ENCODE measurements around the gene RAB36. TPM values are rescaled to one million over a fixed set of nuclear protein-coding genes. Genes with fewer than 3 reads are reported as not detected.

The RAB36 gene
- total and polyA plus RNA-seq, 7 experiments from 2014 or later, result 0.10 to 1.2 (median 0.40) TPM

DNA sequence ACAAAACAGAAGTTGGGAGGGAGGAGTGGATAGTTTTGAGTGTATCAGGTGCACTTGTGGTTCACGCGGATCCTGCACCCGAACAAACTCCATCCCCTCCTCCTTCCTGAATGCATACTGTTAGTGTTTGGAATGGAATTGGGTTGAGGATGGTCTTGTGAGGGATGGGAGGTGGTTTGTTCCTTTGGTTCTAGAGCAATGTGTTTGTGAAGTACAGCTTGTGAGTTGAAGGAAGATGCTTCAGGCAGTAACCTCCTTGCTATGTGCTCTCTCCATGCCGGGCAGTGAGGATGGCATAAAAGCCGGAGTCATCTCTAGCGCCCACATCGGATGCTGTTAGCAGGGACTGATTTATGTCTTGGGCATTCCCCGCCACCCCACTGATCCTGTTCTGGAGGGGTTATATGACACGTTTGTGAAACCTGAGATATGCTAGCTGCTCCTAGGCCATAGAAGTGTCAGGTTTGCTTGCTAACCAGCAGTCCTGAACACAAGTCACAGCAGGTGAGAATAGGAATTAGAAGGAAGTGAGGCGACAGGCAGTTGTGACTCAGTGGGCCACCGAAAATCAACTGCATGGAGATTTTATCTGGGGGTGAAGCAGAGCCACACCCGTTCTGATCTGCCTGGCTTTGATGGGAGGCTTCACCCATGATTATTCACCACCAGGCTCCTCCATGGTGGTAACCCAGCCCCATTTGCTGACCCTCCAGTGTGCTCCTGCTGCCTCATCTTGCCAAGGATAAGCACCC lies 37.2 kb downstream of the RAB36 start:
- H3K4me3 Mint-ChIP-seq, result peak overlapping the region; percentile 90 to 96 (median 94)
- CTCF ChIA-PET, result interaction anchor here (0.6 to 1.9 kb wide), 7 partner anchors 8 to 99 kb away, joined by 3 to 11 read pairs (median 4); no protein-coding TSS in a partner anchor
- POLR2A ChIA-PET, result interaction anchor here (0.9 to 2.9 kb wide), 4 partner anchors 34 to 99 kb away, joined by 3 to 9 read pairs (median 4); no protein-coding TSS in a partner anchor
- ATAC-seq, result peak; percentile 47
- peaks cover 0 to 26% (median 14%) of the 10 kb centered on the region in 5 donors for H3K36me3 Mint-ChIP-seq
- peaks cover 34 to 41% of the 10 kb centered on the region in 2 donors for H3K4me1 ChIP-seq (ENCODE audit: control insufficient read depth in 2 of 2, insufficient read depth in 2 of 2, low read length in 2 of 2)
- no peaks in the 10 kb centered on the region for H3K36me3 ChIP-seq (ENCODE audit: control insufficient read depth in 2 of 3, insufficient read depth in 3 of 3, low read length in 3 of 3)
- H3K4me3 ChIP-seq (ENCODE audit: low read length), result peak overlapping the region; percentile 61
- H3K27me3 ChIP-seq (ENCODE audit: control insufficient read depth in 2 of 2, insufficient read depth in 2 of 2, low read length in 2 of 2), result no peaks in the 10 kb centered on the region
- peak overlapping the region; percentile 82 to 95 (median 88) for H3K27ac Mint-ChIP-seq
- H3K4me1 Mint-ChIP-seq, result peaks cover 53 to 72% (median 62%) of the 10 kb centered on the region in 7 donors
- H3K27ac ChIP-seq (ENCODE audit: low read depth, low read length), result peak overlapping the region; percentile 74
- H3K9me3 Mint-ChIP-seq, result no peaks in the 10 kb centered on the region
- peaks cover 0 to 2% (median 0%) of the 10 kb centered on the region in 5 donors for H3K27me3 Mint-ChIP-seq
- H3K9me3 ChIP-seq (ENCODE audit: control insufficient read depth in 2 of 3, low read length in 3 of 3), result no peaks in the 10 kb centered on the region
- DNase-seq, result peak in 7 of 9 donors; percentile 23 to 64 (median 36)
- intact Hi-C loops (cut with micrococcal nuclease), result loop anchor here in 1 of 2 donors (1.0 to 10.0 kb wide), 4 partner anchors 36 to 342 kb away; no protein-coding TSS in a partner anchor

GRCh38 chr22:23183061-23183698 lies 37.9 kb downstream of the RAB36 start:
- no peak for DNase-seq
- peak overlapping the region; percentile 90 to 96 (median 94) for H3K4me3 Mint-ChIP-seq
- peaks cover 0 to 26% (median 14%) of the 10 kb centered on the region in 5 donors for H3K36me3 Mint-ChIP-seq
- intact Hi-C loops (cut with micrococcal nuclease), result loop anchor here in 1 of 2 donors (2.0 to 10.0 kb wide), 3 partner anchors 36 to 342 kb away; no protein-coding TSS in a partner anchor
- Histone ChIP-seq H3K4me3 (ENCODE audit: low read length) (peak overlapping the region; percentile 61), H3K27ac (ENCODE audit: low read depth, low read length) (peak overlapping the region; percentile 74), H3K36me3 (ENCODE audit: control insufficient read depth in 2 of 3, insufficient read depth in 3 of 3, low read length in 3 of 3) (no peaks in the 10 kb centered on the region), H3K9me3 (ENCODE audit: control insufficient read depth in 2 of 3, low read length in 3 of 3) (no peaks in the 10 kb centered on the region), H3K27me3 (ENCODE audit: control insufficient read depth in 2 of 2, insufficient read depth in 2 of 2, low read length in 2 of 2) (no peaks in the 10 kb centered on the region), H3K4me1 (ENCODE audit: control insufficient read depth in 2 of 2, insufficient read depth in 2 of 2, low read length in 2 of 2) (peaks cover 34 to 41% of the 10 kb centered on the region in 2 donors)
- ATAC-seq, result no peak
- ChIA-PET POLR2A (interaction anchor here (0.7 to 2.9 kb wide), 7 partner anchors 14 to 99 kb away, joined by 3 to 9 read pairs (median 3); no protein-coding TSS in a partner anchor), CTCF (interaction anchor here (0.8 to 1.9 kb wide), 4 partner anchors 57 to 98 kb away, joined by 3 to 11 read pairs (median 4); no protein-coding TSS in a partner anchor)
- H3K9me3 Mint-ChIP-seq, result no peaks in the 10 kb centered on the region
- H3K4me1 Mint-ChIP-seq, result peaks cover 58 to 78% (median 69%) of the 10 kb centered on the region in 7 donors
- peak overlapping the region; percentile 56 to 96 (median 85) for H3K27ac Mint-ChIP-seq
- peaks cover 0 to 2% (median 0%) of the 10 kb centered on the region in 5 donors for H3K27me3 Mint-ChIP-seq

DNA sequence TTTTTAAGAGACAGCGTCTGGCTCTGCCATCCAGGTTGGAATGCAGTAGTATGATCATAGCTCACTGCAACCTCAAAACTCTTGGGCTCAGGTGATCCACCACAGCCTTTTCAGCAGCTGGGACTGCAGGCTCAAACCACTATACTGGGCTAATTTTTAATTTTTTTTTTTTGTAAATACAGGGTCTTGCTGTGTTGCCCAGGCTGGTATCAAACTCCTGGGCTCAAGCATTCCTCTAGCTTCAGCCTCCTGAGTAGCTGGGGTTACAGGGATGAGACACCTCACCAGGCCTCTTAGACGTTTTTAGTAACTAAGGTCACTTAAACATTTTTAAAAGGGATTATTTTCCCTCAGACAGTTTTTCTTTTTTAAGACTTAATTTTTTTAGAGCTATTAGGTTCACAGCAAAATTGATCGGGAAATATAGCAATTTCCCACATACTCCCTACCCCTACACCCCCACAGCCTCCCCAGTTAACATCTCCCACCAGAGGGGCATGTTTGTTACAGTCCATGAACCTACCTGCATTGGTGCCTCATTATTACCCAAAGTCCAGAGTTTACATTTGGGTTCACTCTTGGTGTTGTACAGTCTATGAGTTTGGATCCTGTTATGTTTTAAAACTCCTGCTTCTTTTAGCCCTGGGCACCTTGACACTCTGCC lies 39.0 kb downstream of the RAB36 start:
- ATAC-seq (no peak), DNase-seq (no peak)
- Histone ChIP-seq H3K4me1 (ENCODE audit: control insufficient read depth in 2 of 2, insufficient read depth in 2 of 2, low read length in 2 of 2) (peaks cover 26 to 35% of the 10 kb centered on the region in 2 donors), H3K4me3 (ENCODE audit: low read length) (peak overlapping the region; percentile 61), H3K36me3 (ENCODE audit: control insufficient read depth in 2 of 3, insufficient read depth in 3 of 3, low read length in 3 of 3) (no peaks in the 10 kb centered on the region), H3K27ac (ENCODE audit: low read depth, low read length) (peak overlapping the region; percentile 74), H3K27me3 (ENCODE audit: control insufficient read depth in 2 of 2, insufficient read depth in 2 of 2, low read length in 2 of 2) (no peaks in the 10 kb centered on the region), H3K9me3 (ENCODE audit: control insufficient read depth in 2 of 3, low read length in 3 of 3) (no peaks in the 10 kb centered on the region)
- Mint-ChIP-seq H3K27me3 (no peaks in the 10 kb centered on the region), H3K36me3 (peaks cover 0 to 26% (median 17%) of the 10 kb centered on the region in 5 donors), H3K4me3 (peak overlapping the region; percentile 90 to 96 (median 94)), H3K4me1 (peaks cover 54 to 76% (median 67%) of the 10 kb centered on the region in 7 donors), H3K9me3 (no peaks in the 10 kb centered on the region), H3K27ac (peak overlapping the region; percentile 45 to 96 (median 85))
- ChIA-PET CTCF (interaction anchor here (0.6 to 1.8 kb wide), 4 partner anchors 13 to 97 kb away, joined by 3 to 11 read pairs (median 3); no protein-coding TSS in a partner anchor), POLR2A (interaction anchor here (0.7 to 1.6 kb wide), 4 partner anchors 38 to 86 kb away, joined by 3 to 7 read pairs (median 4); no protein-coding TSS in a partner anchor)
- intact Hi-C loops (cut with micrococcal nuclease), result loop anchor here in 1 of 2 donors (10.0 kb wide), 1 partner anchor 341 kb away; no protein-coding TSS in a partner anchor

DNA sequence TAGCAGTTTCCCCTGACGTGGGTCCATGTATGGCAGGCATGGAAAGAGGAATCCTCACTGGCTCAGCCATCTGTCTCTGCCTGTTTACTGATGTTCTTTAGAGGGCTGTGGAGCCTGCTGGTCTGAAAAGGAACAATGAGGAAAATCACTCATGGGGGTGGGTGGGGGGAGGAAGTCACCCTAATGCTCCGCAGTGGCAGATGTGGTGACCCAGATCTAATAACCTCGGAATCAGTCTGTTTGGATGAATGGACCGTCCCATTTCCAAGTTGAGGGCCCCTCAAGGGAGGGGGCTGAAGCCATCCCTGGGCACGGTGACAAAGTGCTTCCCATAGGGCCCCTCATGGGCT lies 39.5 kb downstream of the RAB36 start:
- H3K27me3 Mint-ChIP-seq, result no peaks in the 10 kb centered on the region
- H3K27ac ChIP-seq (ENCODE audit: low read depth, low read length), result peak overlapping the region; percentile 30
- H3K4me3 ChIP-seq (ENCODE audit: low read length), result no peak overlapping the region
- CTCF ChIA-PET, result no interaction called here
- no peaks in the 10 kb centered on the region for H3K36me3 ChIP-seq (ENCODE audit: control insufficient read depth in 2 of 3, insufficient read depth in 3 of 3, low read length in 3 of 3)
- intact Hi-C loops (cut with micrococcal nuclease), result loop anchor here in 1 of 2 donors (10.0 kb wide), 1 partner anchor 340 kb away; no protein-coding TSS in a partner anchor
- no peaks in the 10 kb centered on the region for H3K27me3 ChIP-seq (ENCODE audit: control insufficient read depth in 2 of 2, insufficient read depth in 2 of 2, low read length in 2 of 2)
- peaks cover 23 to 30% of the 10 kb centered on the region in 2 donors for H3K4me1 ChIP-seq (ENCODE audit: control insufficient read depth in 2 of 2, insufficient read depth in 2 of 2, low read length in 2 of 2)
- H3K36me3 Mint-ChIP-seq, result peaks cover 0 to 26% (median 19%) of the 10 kb centered on the region in 5 donors
- peaks cover 55 to 74% (median 65%) of the 10 kb centered on the region in 7 donors for H3K4me1 Mint-ChIP-seq
- H3K9me3 Mint-ChIP-seq, result no peaks in the 10 kb centered on the region
- peak overlapping the region; percentile 83 to 96 (median 94) for H3K4me3 Mint-ChIP-seq
- no peak for ATAC-seq
- H3K9me3 ChIP-seq (ENCODE audit: control insufficient read depth in 2 of 3, low read length in 3 of 3), result no peaks in the 10 kb centered on the region
- POLR2A ChIA-PET, result no interaction called here
- peak overlapping the region; percentile 45 to 96 (median 85) for H3K27ac Mint-ChIP-seq
- no peak for DNase-seq

- Histone ChIP-seq H3K36me3 (ENCODE audit: control insufficient read depth in 2 of 3, insufficient read depth in 3 of 3, low read length in 3 of 3) (peaks cover 0 to 7% (median 0%) of the 10 kb centered on the region in 3 experiments), H3K27me3 (ENCODE audit: control insufficient read depth in 2 of 2, insufficient read depth in 2 of 2, low read length in 2 of 2) (no peaks in the 10 kb centered on the region), H3K9me3 (ENCODE audit: control insufficient read depth in 2 of 3, low read length in 3 of 3) (no peaks in the 10 kb centered on the region), H3K4me1 (ENCODE audit: control insufficient read depth in 2 of 2, insufficient read depth in 2 of 2, low read length in 2 of 2) (peaks cover 18 to 25% of the 10 kb centered on the region in 2 donors), H3K27ac (ENCODE audit: low read depth, low read length) (no peak overlapping the region), H3K4me3 (ENCODE audit: low read length) (no peak overlapping the region)
- DNase-seq (no peak), ATAC-seq (no peak)
- no peaks in the 10 kb centered on the region for H3K9me3 Mint-ChIP-seq
- peaks cover 57 to 92% (median 76%) of the 10 kb centered on the region in 7 donors for H3K4me1 Mint-ChIP-seq
- no peaks in the 10 kb centered on the region for H3K27me3 Mint-ChIP-seq
- H3K36me3 Mint-ChIP-seq, result peaks cover 0 to 26% (median 22%) of the 10 kb centered on the region in 5 donors
- ChIA-PET POLR2A (interaction anchor here (1.0 kb wide), 1 partner anchor 15 kb away, joined by 3 read pairs; no protein-coding TSS in a partner anchor), CTCF (interaction anchor here (0.5 to 1.8 kb wide), 2 partner anchors 73 to 91 kb away, joined by 4 to 5 read pairs; no protein-coding TSS in a partner anchor)
- peak overlapping the region in 4 of 10 donors; percentile 5 to 94 (median 54) for H3K4me3 Mint-ChIP-seq
- intact Hi-C loops (cut with micrococcal nuclease), result loop anchor here in 1 of 2 donors (10.0 kb wide), 1 partner anchor 338 kb away; no protein-coding TSS in a partner anchor
- H3K27ac Mint-ChIP-seq, result peak overlapping the region in 5 of 9 donors; percentile 17 to 95 (median 58)
Measured at GRCh38 chr22:23187211-23187610, 41.9 kb downstream of the RAB36 start.
